Right lobe of liver (tissue), 6 donors: Measurements from ENCODE around the gene WFDC9. TPM values are rescaled to one million over a fixed set of nuclear protein-coding genes. Genes with fewer than 3 reads are reported as not detected.
"Not testable (repeated sequence)": the region's sequence is repeated elsewhere in the genome, so short reads cannot be mapped to it uniquely, and the experiment has no call there.

Source experiments
- ATAC-seq, 4 donors: fragments of 200-7000 bp; cut with Tn5 transposase; one replicate each; pipeline ENCODE4 v1.9.1; 2020; ENCODE audit warnings: mild to moderate bottlenecking in 4 of 4, moderate library complexity in 4 of 4
- DNase-seq, 3 donors: peaks; one replicate each; pipeline ENCODE4 v3.0.0-alpha.2; 2020
- H3K27ac ChIP-seq, 3 donors: fragments of 200-600 bp; one replicate each; pipeline ENCODE4 v1.8.0; 2022
- H3K27me3 ChIP-seq, 2 donors: fragments of 200-600 bp; one replicate each; pipeline ENCODE4 v1.8.0; 2022
- H3K36me3 ChIP-seq, 4 donors: fragments of 200-600 bp; sonication (generic) in 1 of 4; one replicate each; pipeline versions ENCODE4 v1.5.1 to v1.8.0; 2017 to 2022; ENCODE audit warnings: control low read depth in 1 of 4
- H3K4me1 ChIP-seq, 4 donors: fragments of 200-600 bp; sonication (generic) in 1 of 4; one replicate each; pipeline versions ENCODE4 v1.5.1 to v1.8.0; 2017 to 2022; ENCODE audit warnings: control low read depth in 1 of 4
- H3K4me3 ChIP-seq, 3 donors: fragments of 200-600 bp; one replicate each; pipeline ENCODE4 v1.8.0; 2022
- H3K9me3 ChIP-seq, 4 donors: fragments of 200-600 bp; sonication (generic) in 1 of 4; one replicate each; pipeline versions ENCODE4 v1.5.1 to v1.8.0; 2017 to 2022; ENCODE audit warnings: control low read depth in 1 of 4
- POLR2A ChIP-seq: fragments of 450-650 bp; IDR thresholded peaks from one replicate; pipeline ENCODE4 v1.6.1; 2017; ENCODE audit warnings: antibody characterized with exemption, mild to moderate bottlenecking
- WGBS: methylation state at CpG from one replicate; pipeline ENCODE4 v1.1.6; 2018; ENCODE audit warnings: low coverage, low lambda C conversion rate; ENCODE audit not compliant: insufficient coverage; ENCODE audit errors: missing lambda C conversion rate; 5-methylcytosine and 5-hydroxymethylcytosine counted together
- intact Hi-C, 2 donors: fragments of 100-400 bp; cut with DNase I; formaldehyde crosslinking; loops; one replicate each; pipeline versions ENCODE4 v1.11.2 to v1.14.1; 2022
- total RNA-seq, 6 experiments: library from RNA; depleted of rRNA in 2 of 6; stranded (reverse); fragments of >200 nt in 2 of 6; fragmentation: NEBNext Ultra II Directional in 3 of 6; extraction: Animal tissue kit (Norgen Biotek cat#: 25700) in 3 of 6; gene quantifications; one replicate each; pipeline versions ENCODE4 v1.1.0 to v1.2.4, GENCODE V29; 2016 to 2023
- TF ChIP-seq, protein P1 (sequence below), 4 donors: fragments of 200-600 bp in 3 of 4; fragments of 450-650 bp in 1 of 4; IDR thresholded peaks; one replicate each; pipeline versions ENCODE4 v1.5.1 to v1.8.0; 2016 to 2022; ENCODE audit warnings: antibody characterized with exemption in 4 of 4, mild to moderate bottlenecking in 2 of 4
- donor health status: DM: no; HTN: yes; CAD: no.
- donor health status: DM: no; HTN: no; CAD: no.
- donor health status: DM: no; HTN: no; CAD: no.
- donor health status: DM: no; HTN: yes; CAD: no.
- donor health status: DM: no; HTN: yes; CAD: no.

The WFDC9 gene
- total RNA-seq, 6 experiments from 2014 or later, result not detected

DNA sequence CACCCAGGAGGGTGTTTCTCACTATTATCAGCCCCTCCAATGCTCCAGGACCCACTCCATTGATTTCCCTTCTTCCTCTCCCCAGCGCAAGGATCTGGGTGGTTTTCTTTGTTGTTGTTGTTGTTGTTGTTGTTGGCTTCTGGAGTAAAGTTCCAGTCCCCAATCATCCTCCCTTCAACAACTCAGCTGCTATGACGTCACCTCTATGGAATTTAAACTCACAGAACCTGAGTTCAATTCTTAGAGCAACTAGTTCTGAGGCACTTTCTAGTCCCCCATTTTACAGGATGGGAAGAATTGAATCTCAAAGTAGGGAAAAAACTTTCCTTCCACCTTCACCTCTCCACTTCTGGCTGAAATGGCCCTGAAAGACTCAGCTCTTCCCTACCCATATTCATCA lies 42.3 kb downstream of the WFDC9 start:
- Histone ChIP-seq H3K4me1 (no peaks in the 10 kb centered on the region), H3K36me3 (no peaks in the 10 kb centered on the region), H3K27me3 (no peaks in the 10 kb centered on the region), H3K27ac (no peak overlapping the region), H3K4me3 (no peak overlapping the region), H3K9me3 (no peaks in the 10 kb centered on the region)
- 41% methylated on average over 1 of the region's 2 CpGs for whole genome bisulfite sequencing
- no peak for ATAC-seq
- TF ChIP-seq POLR2A, result no peak
- TF ChIP-seq, protein P1, sequence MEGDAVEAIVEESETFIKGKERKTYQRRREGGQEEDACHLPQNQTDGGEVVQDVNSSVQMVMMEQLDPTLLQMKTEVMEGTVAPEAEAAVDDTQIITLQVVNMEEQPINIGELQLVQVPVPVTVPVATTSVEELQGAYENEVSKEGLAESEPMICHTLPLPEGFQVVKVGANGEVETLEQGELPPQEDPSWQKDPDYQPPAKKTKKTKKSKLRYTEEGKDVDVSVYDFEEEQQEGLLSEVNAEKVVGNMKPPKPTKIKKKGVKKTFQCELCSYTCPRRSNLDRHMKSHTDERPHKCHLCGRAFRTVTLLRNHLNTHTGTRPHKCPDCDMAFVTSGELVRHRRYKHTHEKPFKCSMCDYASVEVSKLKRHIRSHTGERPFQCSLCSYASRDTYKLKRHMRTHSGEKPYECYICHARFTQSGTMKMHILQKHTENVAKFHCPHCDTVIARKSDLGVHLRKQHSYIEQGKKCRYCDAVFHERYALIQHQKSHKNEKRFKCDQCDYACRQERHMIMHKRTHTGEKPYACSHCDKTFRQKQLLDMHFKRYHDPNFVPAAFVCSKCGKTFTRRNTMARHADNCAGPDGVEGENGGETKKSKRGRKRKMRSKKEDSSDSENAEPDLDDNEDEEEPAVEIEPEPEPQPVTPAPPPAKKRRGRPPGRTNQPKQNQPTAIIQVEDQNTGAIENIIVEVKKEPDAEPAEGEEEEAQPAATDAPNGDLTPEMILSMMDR (IDR thresholded peaks at IDR 0.05), result no peak
- intact Hi-C loops, result no loop called here
- DNase-seq, result no peak

DNA sequence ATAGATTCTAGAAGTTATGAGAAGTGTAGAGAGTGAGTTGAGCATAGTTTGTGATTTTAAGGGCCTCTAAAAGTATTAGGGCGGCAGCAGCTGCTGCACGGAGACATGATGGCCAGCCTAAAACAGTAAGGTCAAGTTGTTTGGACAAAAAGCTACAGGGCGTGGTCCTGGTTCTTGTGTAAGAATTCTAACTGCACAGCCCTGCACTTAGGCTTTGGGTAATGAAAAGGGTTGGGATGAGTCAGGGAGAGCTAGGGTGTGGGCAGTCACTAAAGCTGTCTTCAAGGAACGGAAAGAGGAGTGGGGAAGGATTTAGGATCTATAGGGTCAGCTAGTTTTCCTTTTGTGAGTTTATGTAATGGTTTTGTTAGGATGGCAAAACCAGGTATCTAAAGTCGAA lies 45.1 kb downstream of the WFDC9 start:
- H3K4me3 ChIP-seq, H3K36me3 ChIP-seq, H3K27me3 ChIP-seq, intact Hi-C loops, H3K9me3 ChIP-seq, DNase-seq, H3K27ac ChIP-seq, H3K4me1 ChIP-seq, ATAC-seq: not testable (repeated sequence)
- WGBS, result 82% methylated on average over 5 of the region's 5 CpGs

DNA sequence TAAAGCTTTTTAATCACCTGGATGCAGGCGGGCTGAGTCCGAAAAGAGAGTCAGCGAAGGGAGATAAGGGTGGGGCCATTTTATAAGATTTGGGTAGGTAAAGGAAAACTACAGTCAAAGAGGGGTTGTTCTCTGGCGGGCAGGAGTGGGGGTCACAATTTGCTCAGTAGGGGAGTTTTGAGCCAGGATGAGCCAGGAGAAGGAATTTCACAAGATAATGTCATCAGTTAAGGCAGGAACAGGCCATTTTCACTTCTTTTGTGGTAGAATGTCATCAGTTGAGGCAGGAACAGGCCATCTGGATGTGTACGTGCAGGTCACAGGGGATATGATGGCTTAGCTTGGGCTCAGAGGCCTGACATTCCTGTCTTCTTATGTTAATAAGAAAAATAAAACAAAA lies 46.8 kb downstream of the WFDC9 start:
- WGBS, result 49% methylated on average over 5 of the region's 5 CpGs
- H3K9me3 ChIP-seq, H3K4me3 ChIP-seq, H3K27me3 ChIP-seq, ATAC-seq, H3K36me3 ChIP-seq, H3K27ac ChIP-seq, intact Hi-C loops, DNase-seq, H3K4me1 ChIP-seq: not testable (repeated sequence)

DNA sequence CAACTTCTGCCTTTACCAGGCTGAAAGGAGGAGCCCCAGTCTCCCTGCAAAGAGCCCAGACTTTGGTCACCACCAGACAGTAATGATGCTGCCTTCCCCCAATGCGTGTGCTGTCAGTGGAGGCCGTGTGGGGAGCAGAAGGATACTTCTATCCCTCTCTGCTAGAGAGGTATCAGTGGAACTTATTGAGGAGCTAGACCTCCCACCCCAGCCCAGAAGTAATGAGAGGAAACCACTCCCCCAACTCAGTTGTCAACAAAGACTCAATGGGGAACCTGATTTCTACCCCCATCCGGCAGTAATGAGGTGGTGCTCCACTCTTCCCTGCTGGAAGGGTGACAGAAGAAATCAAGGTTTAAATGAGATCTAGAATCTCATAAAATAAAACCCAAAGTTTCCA lies 47.6 kb downstream of the WFDC9 start:
- no peak for ATAC-seq

DNA sequence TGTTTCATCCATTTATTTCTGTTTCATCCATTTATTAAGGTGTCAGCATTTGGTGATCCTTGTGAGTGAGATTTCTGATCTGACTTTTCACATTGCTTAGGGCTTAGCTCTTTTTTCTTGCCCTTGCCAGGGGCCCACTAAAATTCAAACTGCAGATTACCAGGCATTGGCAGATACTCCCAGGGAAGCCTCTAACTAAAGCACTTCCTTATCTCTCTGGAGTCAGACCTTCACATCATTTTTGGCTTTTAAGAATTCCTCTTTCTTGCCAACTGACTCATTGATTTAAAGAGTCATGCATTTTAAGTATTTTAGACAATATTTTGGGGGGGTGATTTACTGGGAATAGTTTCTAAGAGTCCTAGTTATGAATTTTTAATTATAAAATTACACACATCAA lies 49.4 kb downstream of the WFDC9 start:
- intact Hi-C loops, result no loop called here
- no peak for DNase-seq
- H3K4me1 ChIP-seq, result no peaks in the 10 kb centered on the region
- no peak overlapping the region for H3K4me3 ChIP-seq
- TF ChIP-seq, protein P1 (IDR thresholded peaks at IDR 0.05), result no peak
- no peak for TF ChIP-seq POLR2A
- no peaks in the 10 kb centered on the region for H3K36me3 ChIP-seq
- no peak overlapping the region for H3K27ac ChIP-seq
- H3K27me3 ChIP-seq, result no peaks in the 10 kb centered on the region
- no peak for ATAC-seq
- H3K9me3 ChIP-seq, result no peaks in the 10 kb centered on the region

More for the DNA sequence above, 47.6 kb downstream of the WFDC9 start:
- no peaks in the 10 kb centered on the region for H3K36me3 ChIP-seq
- intact Hi-C loops, result no loop called here
- H3K27me3 ChIP-seq, result no peaks in the 10 kb centered on the region
- H3K4me3 ChIP-seq, result no peak overlapping the region
- 23% methylated on average over 3 of the region's 3 CpGs for WGBS
- no peak for DNase-seq
- TF ChIP-seq POLR2A, result no peak
- TF ChIP-seq, protein P1 (IDR thresholded peaks at IDR 0.05), result no peak
- H3K4me1 ChIP-seq, result no peaks in the 10 kb centered on the region
- no peak overlapping the region for H3K27ac ChIP-seq
- no peaks in the 10 kb centered on the region for H3K9me3 ChIP-seq

DNA sequence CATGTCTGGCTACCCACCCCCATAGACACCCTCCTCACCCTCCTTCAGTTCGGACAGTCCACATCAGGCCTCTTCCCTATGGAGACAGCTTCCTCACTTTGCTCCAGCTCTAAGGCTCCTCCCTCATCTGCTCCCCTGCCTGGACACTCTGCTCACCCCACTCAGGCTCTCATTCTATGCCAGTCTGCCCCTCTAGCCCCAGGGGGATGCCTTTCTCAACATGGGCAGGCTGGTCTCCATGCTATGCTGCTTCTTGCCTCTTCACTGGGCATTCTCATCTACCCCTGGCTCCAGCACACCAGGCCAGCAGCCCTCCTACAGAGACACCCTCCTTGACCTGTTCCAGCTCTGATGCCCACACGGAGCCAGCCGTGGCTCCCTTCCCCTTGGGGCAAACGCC lies 51.9 kb downstream of the WFDC9 start, which contains the start of gene WFDC8:
TSS of gene WFDC8 (minus strand) at position 101 of the 400 bp plus-strand sequence. CDS start at position 64, 37 bp downstream.
- no peak for ATAC-seq
- no peaks in the 10 kb centered on the region for H3K4me1 ChIP-seq
- 50% methylated on average over 4 of the region's 4 CpGs for WGBS
- H3K36me3 ChIP-seq, result no peaks in the 10 kb centered on the region
- no peak within 1 kb of the TSS for H3K4me3 ChIP-seq
- H3K9me3 ChIP-seq, result no peaks in the 10 kb centered on the region
- H3K27me3 ChIP-seq, result no peaks in the 10 kb centered on the region
- DNase-seq, result no peak
- intact Hi-C loops, result no loop called here
- H3K27ac ChIP-seq, result no peak within 1 kb of the TSS
- TF ChIP-seq, protein P1 (IDR thresholded peaks at IDR 0.05), result no peak
- no peak for TF ChIP-seq POLR2A
